Trophoblast cell (in vitro differentiated cells and primary cell): ENCODE data around the gene TLL2.

Source experiments
- DNase-seq, 2 donors: peaks; one replicate each; pipeline ENCODE4 v3.0.0-alpha.2; 2016
- H2AFZ ChIP-seq: 2 replicates; pipeline ENCODE4 v1.6.1; 2013; ENCODE audit warnings: low read length, moderate library complexity, mild to moderate bottlenecking; ENCODE audit not compliant: insufficient read depth, poor library complexity
- H2AK5ac ChIP-seq: 2 replicates; pipeline ENCODE4 v1.6.1; 2013; ENCODE audit warnings: mild to moderate bottlenecking, low read length
- H2BK120ac ChIP-seq: 2 replicates; pipeline ENCODE4 v1.6.1; 2013; ENCODE audit warnings: low read length, mild to moderate bottlenecking, moderate library complexity; ENCODE audit not compliant: insufficient read depth, poor library complexity
- H2BK12ac ChIP-seq: 2 replicates; pipeline ENCODE4 v1.6.1; 2013; ENCODE audit warnings: mild to moderate bottlenecking, low read length, moderate library complexity
- H2BK5ac ChIP-seq: 2 replicates; pipeline ENCODE4 v1.6.1; 2013; ENCODE audit warnings: low read length, low read depth, moderate library complexity, mild to moderate bottlenecking; ENCODE audit not compliant: poor library complexity
- H3K14ac ChIP-seq: 2 replicates; pipeline ENCODE4 v1.6.1; 2013; ENCODE audit warnings: mild to moderate bottlenecking, low read length
- H3K18ac ChIP-seq: 2 replicates; pipeline ENCODE4 v1.6.1; 2013; ENCODE audit warnings: mild to moderate bottlenecking, low read length
- H3K23ac ChIP-seq: 2 replicates; pipeline ENCODE4 v1.6.1; 2013; ENCODE audit warnings: low read length
- H3K27ac ChIP-seq: 2 replicates; pipeline ENCODE4 v1.5.1; 2013; ENCODE audit warnings: low read depth, mild to moderate bottlenecking, inconsistent platforms, low read length, moderate library complexity
- H3K27me3 ChIP-seq: 2 replicates; pipeline ENCODE4 v1.6.1; 2013; ENCODE audit warnings: inconsistent platforms, mild to moderate bottlenecking, low read length, moderate library complexity; ENCODE audit not compliant: insufficient read depth
- H3K36me3 ChIP-seq, 2 experiments: 1 replicate in 1 of 2; 2 replicates in 1 of 2; pipeline ENCODE4 v1.6.1; 2013; ENCODE audit warnings: low read length in 2 of 2, mild to moderate bottlenecking in 2 of 2, moderate library complexity in 1 of 2; ENCODE audit not compliant: insufficient read depth in 2 of 2, control insufficient read depth in 1 of 2
- H3K4ac ChIP-seq: 2 replicates; pipeline ENCODE4 v1.6.1; 2013; ENCODE audit warnings: low read depth, mild to moderate bottlenecking, low read length, moderate library complexity
- H3K4me1 ChIP-seq, 2 experiments: 1 replicate in 1 of 2; 2 replicates in 1 of 2; pipeline ENCODE4 v1.6.1; 2013; ENCODE audit warnings: low read length in 2 of 2, mild to moderate bottlenecking in 2 of 2, moderate library complexity in 1 of 2; ENCODE audit not compliant: insufficient read depth in 2 of 2, control insufficient read depth in 1 of 2
- H3K4me2 ChIP-seq: 2 replicates; pipeline ENCODE4 v1.6.1; 2013; ENCODE audit warnings: inconsistent platforms, mild to moderate bottlenecking, low read length, moderate library complexity
- H3K4me3 ChIP-seq: 2 replicates; pipeline ENCODE4 v1.5.1; 2013; ENCODE audit warnings: mild to moderate bottlenecking, low read depth, low read length, inconsistent platforms
- H3K79me1 ChIP-seq: one replicate; pipeline ENCODE4 v1.6.1; 2013; ENCODE audit warnings: low read length
- H3K79me2 ChIP-seq: 2 replicates; pipeline ENCODE4 v1.6.1; 2013; ENCODE audit warnings: low read length, mild to moderate bottlenecking; ENCODE audit not compliant: control insufficient read depth, insufficient read depth, poor library complexity
- H3K9ac ChIP-seq: 2 replicates; pipeline ENCODE4 v1.6.1; 2013; ENCODE audit warnings: mild to moderate bottlenecking, low read length
- H3K9me3 ChIP-seq: 2 replicates; pipeline ENCODE4 v1.6.1; 2013; ENCODE audit warnings: low read depth, mild to moderate bottlenecking, control low read depth, inconsistent platforms, low read length; ENCODE audit not compliant: insufficient read depth
- H4K12ac ChIP-seq: 2 replicates; pipeline ENCODE4 v1.6.1; 2013; ENCODE audit warnings: low read depth, mild to moderate bottlenecking, low read length, moderate library complexity
- H4K8ac ChIP-seq: 2 replicates; pipeline ENCODE4 v1.6.1; 2013; ENCODE audit warnings: low read depth, mild to moderate bottlenecking, low read length, moderate library complexity
- H4K91ac ChIP-seq: one replicate; pipeline ENCODE4 v1.6.1; 2013; ENCODE audit warnings: low read depth, mild to moderate bottlenecking, low read length, moderate library complexity
- WGBS: extraction: QIAGEN DNeasy Blood & Tissue Kit; methylation state at CpG from one replicate; pipeline ENCODE4 v1.1.7; 2013; ENCODE audit warnings: missing lambda C conversion rate; ENCODE audit not compliant: insufficient read length, insufficient coverage; ENCODE audit errors: extremely low coverage; 5-methylcytosine and 5-hydroxymethylcytosine counted together

The TLL2 gene

GRCh38 chr10:96389785-96390184 lies 123.9 kb downstream of the TLL2 start:
- Histone ChIP-seq H3K4me1 (peaks cover 2 to 4% of the 10 kb centered on the region in 2 experiments), H2BK120ac (no peak overlapping the region), H4K12ac (no peak overlapping the region), H3K23ac (no peak overlapping the region), H3K4me2 (no peak overlapping the region), H3K79me1 (no peaks in the 10 kb centered on the region), H2BK5ac (no peak overlapping the region), H3K9me3 (no peaks in the 10 kb centered on the region), H3K18ac (no peak overlapping the region), H3K79me2 (no peaks in the 10 kb centered on the region), H2AFZ (no peak overlapping the region), H3K4ac (no peak overlapping the region), H4K91ac (no peak overlapping the region), H3K27ac (no peak overlapping the region), H3K14ac (no peak overlapping the region), H3K4me3 (no peak overlapping the region), H2AK5ac (no peak overlapping the region), H2BK12ac (no peak overlapping the region), H3K27me3 (no peaks in the 10 kb centered on the region), H3K9ac (no peak overlapping the region), H3K36me3 (no peaks in the 10 kb centered on the region), H4K8ac (no peak overlapping the region)
- WGBS: no CpG with 5 or more reads among the region's 5 CpGs
- DNase-seq: no peak

- H2BK5ac ChIP-seq: no peak overlapping the region
- no CpG with 5 or more reads among the region's 7 CpGs for WGBS
Observed at GRCh38 chr10:96387601-96388000, 126.1 kb downstream of the TLL2 start.

GRCh38 chr10:96387161-96387560 lies 126.6 kb downstream of the TLL2 start:
- no peak overlapping the region for H3K4ac ChIP-seq
- no peak overlapping the region for H3K4me2 ChIP-seq
- no peaks in the 10 kb centered on the region for H3K79me2 ChIP-seq
- H3K27ac ChIP-seq: no peak overlapping the region
- no peak overlapping the region for H3K9ac ChIP-seq
- H3K27me3 ChIP-seq: no peaks in the 10 kb centered on the region
- H2BK5ac ChIP-seq: no peak overlapping the region
- no peak overlapping the region for H4K8ac ChIP-seq
- no peak overlapping the region for H3K4me3 ChIP-seq
- no peak overlapping the region for H2AK5ac ChIP-seq
- H3K79me1 ChIP-seq: no peaks in the 10 kb centered on the region
- no peaks in the 10 kb centered on the region for H3K9me3 ChIP-seq
- H3K4me1 ChIP-seq: peaks cover 4 to 6% of the 10 kb centered on the region in 2 experiments
- H4K12ac ChIP-seq: no peak overlapping the region
- WGBS: no CpG with 5 or more reads among the region's 2 CpGs
- H4K91ac ChIP-seq: no peak overlapping the region
- no peak overlapping the region for H3K14ac ChIP-seq
- no peak overlapping the region for H2BK12ac ChIP-seq
- no peak overlapping the region for H3K18ac ChIP-seq
- H3K23ac ChIP-seq: no peak overlapping the region
- DNase-seq: peak in 1 of 2 donors; percentile 62
- no peak overlapping the region for H2BK120ac ChIP-seq
- peak overlapping the region; percentile 3 for H2AFZ ChIP-seq
- H3K36me3 ChIP-seq: no peaks in the 10 kb centered on the region

More at GRCh38 chr10:96387601-96388000, 126.1 kb downstream of the TLL2 start:
- Histone ChIP-seq H3K14ac (no peak overlapping the region), H4K91ac (no peak overlapping the region), H3K23ac (no peak overlapping the region), H3K27ac (no peak overlapping the region), H2AK5ac (no peak overlapping the region), H4K12ac (no peak overlapping the region), H2AFZ (no peak overlapping the region), H2BK120ac (no peak overlapping the region), H3K79me2 (no peaks in the 10 kb centered on the region), H4K8ac (no peak overlapping the region), H3K4me1 (peaks cover 4 to 6% of the 10 kb centered on the region in 2 experiments), H3K4ac (no peak overlapping the region), H3K79me1 (no peaks in the 10 kb centered on the region), H3K9me3 (no peaks in the 10 kb centered on the region), H3K27me3 (no peaks in the 10 kb centered on the region), H2BK12ac (no peak overlapping the region), H3K9ac (no peak overlapping the region), H3K4me3 (no peak overlapping the region), H3K18ac (no peak overlapping the region), H3K36me3 (no peaks in the 10 kb centered on the region), H3K4me2 (no peak overlapping the region)
- no peak for DNase-seq

GRCh38 chr10:96384506-96384905 lies 129.2 kb downstream of the TLL2 start:
- H4K91ac ChIP-seq: no peak overlapping the region
- H3K79me1 ChIP-seq: no peaks in the 10 kb centered on the region
- no peak overlapping the region for H2AFZ ChIP-seq
- H2BK5ac ChIP-seq: no peak overlapping the region
- H3K23ac ChIP-seq: no peak overlapping the region
- no CpG with 5 or more reads among the region's 25 CpGs for WGBS
- no peaks in the 10 kb centered on the region for H3K9me3 ChIP-seq
- H3K27me3 ChIP-seq: no peaks in the 10 kb centered on the region
- H3K27ac ChIP-seq: no peak overlapping the region
- no peaks in the 10 kb centered on the region for H3K36me3 ChIP-seq
- no peak overlapping the region for H4K8ac ChIP-seq
- H3K4me1 ChIP-seq: peaks cover 4 to 6% of the 10 kb centered on the region in 2 experiments
- no peak overlapping the region for H3K18ac ChIP-seq
- H3K4ac ChIP-seq: no peak overlapping the region
- H3K9ac ChIP-seq: no peak overlapping the region
- H2AK5ac ChIP-seq: no peak overlapping the region
- no peak overlapping the region for H3K4me2 ChIP-seq
- H2BK120ac ChIP-seq: no peak overlapping the region
- no peak overlapping the region for H4K12ac ChIP-seq
- H3K14ac ChIP-seq: no peak overlapping the region
- peak in 1 of 2 donors; percentile 7 for DNase-seq
- no peak overlapping the region for H2BK12ac ChIP-seq
- no peak overlapping the region for H3K4me3 ChIP-seq
- no peaks in the 10 kb centered on the region for H3K79me2 ChIP-seq
